ENCODE data around the gene LRPAP1.

DNA sequence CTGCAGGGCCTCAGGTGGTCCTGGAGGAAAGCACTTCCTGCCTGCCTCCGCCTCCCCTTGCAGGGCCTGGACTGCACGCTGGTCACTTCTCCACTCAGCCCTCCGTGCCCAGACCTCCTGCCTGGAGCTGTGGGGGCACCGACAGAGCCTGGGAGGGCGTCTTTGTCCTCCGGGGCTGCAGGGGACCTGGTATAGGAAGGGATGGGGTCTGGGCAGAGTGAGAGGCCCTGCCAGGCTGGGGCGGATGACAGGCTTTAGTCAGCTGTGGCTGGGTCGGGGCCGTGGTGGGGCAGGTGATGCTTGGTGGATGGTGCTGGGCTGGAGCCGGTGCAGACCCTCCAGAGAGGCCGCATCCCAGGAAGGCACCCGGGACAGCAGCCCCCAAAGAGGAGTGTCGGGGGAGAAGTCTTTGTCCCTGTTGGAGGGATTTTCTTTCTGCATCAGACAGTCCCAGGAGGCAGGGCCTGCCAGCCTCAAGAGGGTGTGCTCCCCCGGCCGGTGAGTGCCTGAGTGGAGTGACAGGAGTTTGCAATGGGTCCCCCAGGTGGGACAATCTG is 67.8 kb downstream of the LRPAP1 start:
- TF ChIP-seq, protein P1, sequence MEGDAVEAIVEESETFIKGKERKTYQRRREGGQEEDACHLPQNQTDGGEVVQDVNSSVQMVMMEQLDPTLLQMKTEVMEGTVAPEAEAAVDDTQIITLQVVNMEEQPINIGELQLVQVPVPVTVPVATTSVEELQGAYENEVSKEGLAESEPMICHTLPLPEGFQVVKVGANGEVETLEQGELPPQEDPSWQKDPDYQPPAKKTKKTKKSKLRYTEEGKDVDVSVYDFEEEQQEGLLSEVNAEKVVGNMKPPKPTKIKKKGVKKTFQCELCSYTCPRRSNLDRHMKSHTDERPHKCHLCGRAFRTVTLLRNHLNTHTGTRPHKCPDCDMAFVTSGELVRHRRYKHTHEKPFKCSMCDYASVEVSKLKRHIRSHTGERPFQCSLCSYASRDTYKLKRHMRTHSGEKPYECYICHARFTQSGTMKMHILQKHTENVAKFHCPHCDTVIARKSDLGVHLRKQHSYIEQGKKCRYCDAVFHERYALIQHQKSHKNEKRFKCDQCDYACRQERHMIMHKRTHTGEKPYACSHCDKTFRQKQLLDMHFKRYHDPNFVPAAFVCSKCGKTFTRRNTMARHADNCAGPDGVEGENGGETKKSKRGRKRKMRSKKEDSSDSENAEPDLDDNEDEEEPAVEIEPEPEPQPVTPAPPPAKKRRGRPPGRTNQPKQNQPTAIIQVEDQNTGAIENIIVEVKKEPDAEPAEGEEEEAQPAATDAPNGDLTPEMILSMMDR (IDR thresholded peaks at IDR 0.05) = no peak
- no peak for TF ChIP-seq EZH2 (IDR thresholded peaks at IDR 0.05; ENCODE audit: borderline replicate concordance, insufficient read depth, low read depth, low read length, poor library complexity, severe bottlenecking)
